Pancreas (tissue), 10 donors: ENCODE data around the gene SLC36A2. TPM values are rescaled to one million over a fixed set of nuclear protein-coding genes. Genes with fewer than 3 reads are reported as not detected.
A peak's percentile ranks its signal among the peaks of the same experiment; 100 is the strongest.

ENCODE experiments used
- ATAC-seq, 4 donors: fragments of 200-7000 bp; cut with Tn5 transposase; one replicate each; pipeline versions ENCODE4 v1.8.0 to v1.9.1; 2020; ENCODE audit warnings: mild to moderate bottlenecking in 4 of 4, moderate library complexity in 4 of 4
- DNase-seq, 6 donors: peaks; one replicate each; pipeline ENCODE4 v3.0.0-alpha.2; 2020
- FAIRE-seq: peaks from 2 replicates; lab custom pipeline; 2012; peaks lifted over from hg19 to GRCh38; lab: Jason Lieb, UNC
- H3K27ac ChIP-seq, 4 donors: fragments of 200-600 bp; sonication (generic); 1 replicate in 3 of 4; 2 replicates in 1 of 4; pipeline versions ENCODE4 v1.5.0 to v1.8.0; 2020
- H3K27me3 ChIP-seq, 4 donors: fragments of 200-600 bp; one replicate each; pipeline ENCODE4 v1.8.0; 2021
- H3K36me3 ChIP-seq, 3 donors: fragments of 200-600 bp; sonication (generic) in 1 of 3; one replicate each; pipeline versions ENCODE4 v1.5.0 to v1.8.0; 2020 to 2021
- H3K4me1 ChIP-seq, 3 donors: fragments of 200-600 bp; one replicate each; pipeline ENCODE4 v1.8.0; 2021
- H3K4me3 ChIP-seq, 4 donors: fragments of 200-600 bp; sonication (generic) in 2 of 4; one replicate each; pipeline versions ENCODE4 v1.5.0 to v1.8.0; 2020 to 2021
- H3K9me3 ChIP-seq, 4 donors: fragments of 200-600 bp; one replicate each; pipeline ENCODE4 v1.8.0; 2021
- CTCF ChIP-seq, 4 donors: fragments of 200-600 bp; sonication (generic) in 3 of 4; IDR thresholded peaks; one replicate each; pipeline versions ENCODE4 v1.5.0 to v1.8.0; 2021; ENCODE audit warnings: antibody characterized with exemption in 4 of 4
- WGBS, 2 donors: extraction: QIAGEN DNeasy Blood & Tissue Kit; methylation state at CpG; one replicate each; pipeline ENCODE4 v1.1.7; 2013; 5-methylcytosine and 5-hydroxymethylcytosine counted together
- intact Hi-C, 3 donors: fragments of 100-400 bp; cut with DNase I; formaldehyde crosslinking; loops; one replicate each; pipeline versions ENCODE4 v1.11.1 to v1.14.2; 2022
- polyA plus RNA-seq, 2 donors: library from polyadenylated mRNA; stranded (reverse); fragments of 200-250 nt; gene quantifications; one replicate each; pipeline ENCODE4 v1.2.3, GENCODE V29; 2013
- total RNA-seq, 6 donors: library from RNA; stranded (reverse); fragmentation: NEBNext Ultra II Directional in 4 of 6; extraction: Animal tissue kit (Norgen Biotek cat#: 25700) in 4 of 6; gene quantifications; one replicate each; pipeline versions ENCODE4 v1.2.1 to v1.2.4, GENCODE V29; 2021 to 2023
- donor health status: healthy with polysubstance abuse.
- donor health status: DM: no; HTN: no; CAD: no; lungs with moderate emphysema.
- donor health status: DM: no; HTN: no; CAD: no.
- donor health status: control.
- donor health status: control.
- donor health status: Bipolar disorder and iron deficiency.
- donor health status: DM: yes; HTN: yes; CAD: no.
- donor health status: DM: no; HTN: no; CAD: no.
- donor health status: DM: no; HTN: no; CAD: no.
- donor health status: DM: yes; HTN: yes; CAD: no.

The SLC36A2 gene
- total and polyA plus RNA-seq, 8 donors, result not detected

- H3K27ac ChIP-seq, result no peak overlapping the region
- no peaks in the 10 kb centered on the region for H3K4me1 ChIP-seq
- H3K27me3 ChIP-seq, result no peaks in the 10 kb centered on the region
- H3K36me3 ChIP-seq, result no peaks in the 10 kb centered on the region
- H3K4me3 ChIP-seq, result no peak overlapping the region
- 86 to 90% methylated on average over 2 of the region's 2 CpGs for WGBS, 2 donors
- TF ChIP-seq CTCF (IDR thresholded peaks at IDR 0.05), result no peak
- ATAC-seq (no peak), FAIRE-seq (no peak), DNase-seq (no peak)
- intact Hi-C loops, result no loop called here
- H3K9me3 ChIP-seq, result no peaks in the 10 kb centered on the region
Measured at GRCh38 chr5:151275803-151276202, 71.6 kb downstream of the SLC36A2 start.

GRCh38 chr5:151274666-151275065 is 72.7 kb downstream of the SLC36A2 start:
- Histone ChIP-seq H3K27ac (no peak overlapping the region), H3K9me3 (no peaks in the 10 kb centered on the region), H3K4me3 (no peak overlapping the region), H3K4me1 (no peaks in the 10 kb centered on the region), H3K36me3 (no peaks in the 10 kb centered on the region), H3K27me3 (no peaks in the 10 kb centered on the region)
- FAIRE-seq (no peak), ATAC-seq (peak in 3 of 4 donors; percentile 32 to 85 (median 49)), DNase-seq (no peak)
- intact Hi-C loops, result no loop called here
- no peak for TF ChIP-seq CTCF (IDR thresholded peaks at IDR 0.05)

- no peak for TF ChIP-seq CTCF (IDR thresholded peaks at IDR 0.05)
- H3K36me3 ChIP-seq, result peaks cover 0 to 10% (median 10%) of the 10 kb centered on the region in 3 donors
- DNase-seq, result no peak
- H3K9me3 ChIP-seq, result no peaks in the 10 kb centered on the region
- no peak for FAIRE-seq
- H3K4me1 ChIP-seq, result no peaks in the 10 kb centered on the region
- intact Hi-C loops, result no loop called here
- H3K4me3 ChIP-seq, result no peak overlapping the region
- ATAC-seq, result no peak
- no peak overlapping the region for H3K27ac ChIP-seq
- no peaks in the 10 kb centered on the region for H3K27me3 ChIP-seq
Measured at GRCh38 chr5:151271336-151271735, 76.0 kb downstream of the SLC36A2 start.

- intact Hi-C loops, result no loop called here
- Histone ChIP-seq H3K4me1 (no peaks in the 10 kb centered on the region), H3K36me3 (peaks cover 0 to 10% (median 10%) of the 10 kb centered on the region in 3 donors), H3K27me3 (no peaks in the 10 kb centered on the region), H3K27ac (no peak overlapping the region), H3K9me3 (no peaks in the 10 kb centered on the region), H3K4me3 (no peak overlapping the region)
- DNase-seq, result no peak
- no peak for TF ChIP-seq CTCF (IDR thresholded peaks at IDR 0.05)
- peak in 1 of 4 donors; percentile 32 for ATAC-seq
- FAIRE-seq, result no peak
- WGBS, 2 donors, result 71 to 84% methylated on average over 1 of the region's 1 CpG
Measured at GRCh38 chr5:151270599-151270998, 76.8 kb downstream of the SLC36A2 start.

- H3K4me1 ChIP-seq, result no peaks in the 10 kb centered on the region
- whole genome bisulfite sequencing, 2 donors, result 85 to 87% methylated on average over 11 of the region's 11 CpGs
- no peaks in the 10 kb centered on the region for H3K9me3 ChIP-seq
- no peaks in the 10 kb centered on the region for H3K27me3 ChIP-seq
- H3K27ac ChIP-seq, result no peak overlapping the region
- no peak overlapping the region for H3K4me3 ChIP-seq
- no peak for FAIRE-seq
- TF ChIP-seq CTCF (IDR thresholded peaks at IDR 0.05), result no peak
- intact Hi-C loops, result no loop called here
- peaks cover 0 to 10% (median 10%) of the 10 kb centered on the region in 3 donors for H3K36me3 ChIP-seq
- ATAC-seq, result no peak
- no peak for DNase-seq
Measured at GRCh38 chr5:151267491-151268260, 79.7 kb downstream of the SLC36A2 start.
